ENCODE measurements around the gene NUB1. TPM values are rescaled to one million over a fixed set of nuclear protein-coding genes. Genes with fewer than 3 reads are reported as not detected.

Gene NUB1
- total RNA-seq, 4 donors from 2014 or later: 27.9 to 51.1 (median 39.1) TPM

- DNase-seq: no peak
- Histone ChIP-seq H3K27ac (no peak overlapping the region), H3K4me3 (no peak overlapping the region), H3K27me3 (no peaks in the 10 kb centered on the region), H3K36me3 (no peaks in the 10 kb centered on the region), H3K4me1 (no peaks in the 10 kb centered on the region), H3K9me3 (no peaks in the 10 kb centered on the region)
- no peak for TF ChIP-seq POLR2A (IDR thresholded peaks at IDR 0.05)
- no peak for TF ChIP-seq CTCF (IDR thresholded peaks at IDR 0.05)
- intact Hi-C loops (cut with DNase I; ENCODE audit: low total_unique reads): no loop called here
These were observed 11.4 kb upstream of the NUB1 start for GRCh38 chr7:151330181-151330580.

GRCh38 chr7:151330661-151331060, 11.0 kb upstream of the NUB1 start:
- no peak for TF ChIP-seq POLR2A (IDR thresholded peaks at IDR 0.05)
- no peak for TF ChIP-seq CTCF (IDR thresholded peaks at IDR 0.05)
- no peaks in the 10 kb centered on the region for H3K27me3 ChIP-seq
- no peaks in the 10 kb centered on the region for H3K36me3 ChIP-seq
- intact Hi-C loops (cut with DNase I; ENCODE audit: low total_unique reads): no loop called here
- no peak for DNase-seq
- no peaks in the 10 kb centered on the region for H3K4me1 ChIP-seq
- no peaks in the 10 kb centered on the region for H3K9me3 ChIP-seq
- H3K4me3 ChIP-seq: no peak overlapping the region
- H3K27ac ChIP-seq: no peak overlapping the region

GRCh38 chr7:151334628-151335027, 7.0 kb upstream of the NUB1 start:
- Histone ChIP-seq H3K4me3 (no peak overlapping the region), H3K27me3 (no peaks in the 10 kb centered on the region), H3K4me1 (no peaks in the 10 kb centered on the region), H3K27ac (no peak overlapping the region), H3K9me3 (no peaks in the 10 kb centered on the region), H3K36me3 (no peaks in the 10 kb centered on the region)
- TF ChIP-seq POLR2A (IDR thresholded peaks at IDR 0.05) (no peak), CTCF (IDR thresholded peaks at IDR 0.05) (no peak)
- intact Hi-C loops (cut with DNase I; ENCODE audit: low total_unique reads): no loop called here
- no peak for DNase-seq

- Histone ChIP-seq H3K27ac (no peak overlapping the region), H3K4me1 (no peaks in the 10 kb centered on the region), H3K4me3 (no peak overlapping the region), H3K9me3 (no peaks in the 10 kb centered on the region), H3K36me3 (no peaks in the 10 kb centered on the region), H3K27me3 (no peaks in the 10 kb centered on the region)
- intact Hi-C loops (cut with DNase I; ENCODE audit: low total_unique reads): no loop called here
- no peak for DNase-seq
- TF ChIP-seq CTCF (IDR thresholded peaks at IDR 0.05) (no peak), POLR2A (IDR thresholded peaks at IDR 0.05) (no peak)
These were observed 5.4 kb upstream of the NUB1 start for GRCh38 chr7:151336027-151336708.

GRCh38 chr7:151337346-151337745, 4.3 kb upstream of the NUB1 start:
- Histone ChIP-seq H3K27ac (no peak overlapping the region), H3K4me1 (no peaks in the 10 kb centered on the region), H3K4me3 (no peak overlapping the region), H3K36me3 (no peaks in the 10 kb centered on the region), H3K9me3 (no peaks in the 10 kb centered on the region), H3K27me3 (no peaks in the 10 kb centered on the region)
- intact Hi-C loops (cut with DNase I; ENCODE audit: low total_unique reads): no loop called here
- TF ChIP-seq CTCF (IDR thresholded peaks at IDR 0.05): no peak
- no peak for TF ChIP-seq POLR2A (IDR thresholded peaks at IDR 0.05)
- no peak for DNase-seq
